Urinary bladder (tissue), 4 donors: Measurements from ENCODE around the gene CRTAC1. TPM values are rescaled to one million over a fixed set of nuclear protein-coding genes. Genes with fewer than 3 reads are reported as not detected.

Source experiments
- DNase-seq: peaks from one replicate; pipeline ENCODE4 v3.0.0-alpha.2; 2015; ENCODE audit errors: extremely low spot score
- H3K27ac ChIP-seq: one replicate; pipeline ENCODE4 v1.5.1; 2013; ENCODE audit warnings: low read depth, mild to moderate bottlenecking, moderate library complexity
- H3K36me3 ChIP-seq: one replicate; pipeline ENCODE4 v1.6.1; 2013; ENCODE audit warnings: mild to moderate bottlenecking, moderate library complexity; ENCODE audit not compliant: insufficient read depth
- H3K4me1 ChIP-seq: one replicate; pipeline ENCODE4 v1.6.1; 2013; ENCODE audit warnings: mild to moderate bottlenecking, moderate library complexity; ENCODE audit not compliant: insufficient read depth
- H3K4me3 ChIP-seq: one replicate; pipeline ENCODE4 v1.5.1; 2013; ENCODE audit warnings: low read depth, low read length
- WGBS: extraction: QIAGEN DNeasy Blood & Tissue Kit; methylation state at CpG from one replicate; pipeline ENCODE4 v1.1.7; 2013; 5-methylcytosine and 5-hydroxymethylcytosine counted together
- polyA plus RNA-seq: library from polyadenylated mRNA; stranded (reverse); fragments of 200-250 nt; gene quantifications from one replicate; pipeline ENCODE4 v1.2.3, GENCODE V29; 2013
- total RNA-seq: library from RNA; depleted of rRNA; stranded (reverse); fragments of >200 nt; gene quantifications from one replicate; pipeline ENCODE4 v1.2.3, GENCODE V29; 2014
- donor health status: healthy with polysubstance abuse.
- donor health status: healthy.

CRTAC1 gene
- total and polyA plus RNA-seq, 2 donors: 3.7 to 7.5 TPM

DNA sequence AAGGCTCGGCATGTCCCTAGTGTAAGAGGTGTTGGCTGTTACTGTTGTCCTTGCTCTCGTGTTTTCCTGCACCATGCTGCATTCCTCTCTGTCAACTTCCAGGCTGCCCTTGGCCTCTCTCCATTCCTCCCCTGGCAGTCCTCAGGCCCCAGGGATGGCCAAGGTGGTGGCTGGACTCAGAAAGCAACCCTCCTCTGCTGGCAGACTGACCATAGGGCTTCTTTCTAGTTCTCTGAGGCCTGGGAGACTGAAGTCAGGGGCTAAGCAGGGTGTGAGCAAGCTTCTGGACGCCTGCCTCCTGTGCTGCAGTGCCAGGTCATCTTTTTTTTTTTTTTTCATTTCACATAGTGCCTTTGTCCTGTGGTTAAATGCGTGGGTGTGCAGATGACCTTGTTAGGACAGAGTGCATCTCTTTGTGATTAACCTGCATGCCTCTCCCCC is 108.8 kb downstream of the CRTAC1 start:
- Histone ChIP-seq H3K36me3 (no peaks in the 10 kb centered on the region), H3K4me3 (no peak overlapping the region), H3K27ac (no peak overlapping the region), H3K4me1 (no peaks in the 10 kb centered on the region)
- 36% methylated on average over 4 of the region's 4 CpGs for WGBS
- DNase-seq: no peak

DNA sequence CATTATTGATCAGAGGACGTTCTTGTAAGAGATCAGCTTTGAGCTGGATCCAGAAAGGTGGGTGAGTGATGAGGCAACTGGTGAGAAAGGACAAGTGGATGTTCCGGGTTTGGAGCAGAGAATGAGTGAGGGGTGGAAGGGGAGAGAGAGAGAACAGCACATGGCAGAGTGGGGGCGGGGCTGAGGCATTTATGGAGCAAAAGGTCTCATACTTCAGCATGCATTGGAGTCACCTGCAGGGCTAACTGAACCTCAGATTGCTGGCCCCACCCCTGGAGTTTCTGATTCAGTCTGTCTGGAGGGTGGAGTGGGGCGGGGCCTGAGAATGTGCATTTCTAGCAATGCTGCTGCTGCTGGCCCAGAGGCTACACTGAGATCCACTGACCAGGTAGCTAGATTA is 109.6 kb downstream of the CRTAC1 start:
- Histone ChIP-seq H3K4me1 (no peaks in the 10 kb centered on the region), H3K27ac (no peak overlapping the region), H3K36me3 (no peaks in the 10 kb centered on the region), H3K4me3 (no peak overlapping the region)
- no peak for DNase-seq
- WGBS: 61% methylated on average over 4 of the region's 4 CpGs

DNA sequence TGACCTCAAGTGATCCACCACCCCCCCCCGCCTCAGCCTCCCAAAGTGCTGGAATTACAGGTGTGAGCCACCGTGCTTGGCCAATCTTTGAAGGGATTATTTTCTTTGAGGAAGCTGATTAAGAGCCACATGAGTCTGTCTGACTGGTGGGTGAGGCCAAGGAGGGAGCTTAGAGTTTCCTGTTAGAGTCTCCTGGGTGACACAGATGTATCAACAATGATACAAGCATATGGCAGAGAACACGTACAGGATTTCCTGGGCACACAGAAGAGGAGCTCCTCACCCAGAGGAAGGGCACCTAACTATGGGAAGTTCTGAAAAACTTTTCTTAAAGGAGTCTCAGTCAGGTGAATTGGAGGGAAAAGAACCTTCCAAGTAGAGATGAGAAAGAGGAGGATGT is 111.4 kb downstream of the CRTAC1 start:
- no peak overlapping the region for H3K4me3 ChIP-seq
- H3K36me3 ChIP-seq: no peaks in the 10 kb centered on the region
- DNase-seq: no peak
- WGBS: 47% methylated on average over 3 of the region's 3 CpGs
- H3K4me1 ChIP-seq: no peaks in the 10 kb centered on the region
- H3K27ac ChIP-seq: no peak overlapping the region

DNA sequence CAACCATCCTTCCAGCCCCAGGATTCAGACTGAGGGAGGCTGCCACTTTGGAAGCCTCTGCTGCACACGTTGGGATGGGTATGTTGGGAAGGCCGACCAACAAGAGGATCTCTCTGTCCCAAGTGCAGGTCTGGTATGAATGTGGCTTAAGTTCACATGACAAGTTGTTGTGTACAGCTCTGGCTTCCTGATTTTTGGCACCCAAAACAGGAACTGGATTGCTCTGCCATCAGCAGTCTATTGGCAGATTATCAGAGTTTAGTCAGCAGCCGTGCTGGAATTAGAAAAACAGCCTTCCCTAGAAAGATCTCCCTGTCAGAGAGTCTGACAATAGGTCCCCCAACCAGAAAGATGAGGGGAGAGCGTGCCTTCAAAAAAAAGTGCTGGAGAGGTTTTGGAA is 113.8 kb downstream of the CRTAC1 start:
- Histone ChIP-seq H3K4me1 (no peaks in the 10 kb centered on the region), H3K36me3 (no peaks in the 10 kb centered on the region), H3K4me3 (no peak overlapping the region), H3K27ac (no peak overlapping the region)
- WGBS: 38% methylated on average over 4 of the region's 4 CpGs
- DNase-seq: no peak

DNA sequence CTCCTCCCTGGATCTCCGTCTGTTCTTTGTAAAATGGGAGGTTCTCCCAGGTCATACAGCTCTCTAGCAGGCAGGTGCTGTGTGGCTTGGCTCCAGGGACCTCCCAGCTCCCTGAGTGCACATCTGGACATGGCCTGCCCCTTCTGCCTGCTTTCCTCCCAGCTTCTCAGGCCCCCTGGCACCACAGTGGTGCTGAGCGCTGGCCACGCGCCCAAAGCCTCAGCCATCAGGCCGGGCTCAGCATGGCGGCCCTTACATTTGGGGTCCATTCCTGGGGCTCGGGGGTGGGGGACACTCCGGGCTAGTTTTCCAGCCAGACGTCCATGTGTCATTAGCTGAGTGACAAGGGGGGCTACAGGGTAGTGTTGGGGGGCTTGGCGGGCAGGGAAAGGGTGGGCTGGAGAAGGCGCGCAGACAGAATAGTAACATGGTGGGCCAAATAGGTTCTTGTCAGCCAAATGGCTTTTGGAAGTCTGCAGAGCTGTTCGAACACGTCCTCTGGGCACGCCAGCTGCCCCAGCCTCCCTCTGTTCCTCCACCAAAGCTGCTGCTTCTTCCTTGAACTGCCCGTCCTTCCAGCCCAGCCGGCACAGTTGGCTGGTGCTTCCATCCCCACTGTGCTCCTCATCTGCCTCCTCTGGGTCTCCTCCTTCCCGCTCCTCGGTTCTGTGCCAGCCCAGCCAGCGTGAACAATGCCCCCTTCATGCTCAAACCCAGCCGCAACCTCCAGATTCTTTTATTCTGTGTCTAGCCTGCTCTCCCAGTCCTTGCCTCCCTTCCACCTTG is 114.9 kb downstream of the CRTAC1 start:
- H3K27ac ChIP-seq: no peak overlapping the region
- no peak for DNase-seq
- WGBS: 79% methylated on average over 21 of the region's 21 CpGs
- H3K4me3 ChIP-seq: no peak overlapping the region
- H3K36me3 ChIP-seq: no peaks in the 10 kb centered on the region
- H3K4me1 ChIP-seq: no peaks in the 10 kb centered on the region

DNA sequence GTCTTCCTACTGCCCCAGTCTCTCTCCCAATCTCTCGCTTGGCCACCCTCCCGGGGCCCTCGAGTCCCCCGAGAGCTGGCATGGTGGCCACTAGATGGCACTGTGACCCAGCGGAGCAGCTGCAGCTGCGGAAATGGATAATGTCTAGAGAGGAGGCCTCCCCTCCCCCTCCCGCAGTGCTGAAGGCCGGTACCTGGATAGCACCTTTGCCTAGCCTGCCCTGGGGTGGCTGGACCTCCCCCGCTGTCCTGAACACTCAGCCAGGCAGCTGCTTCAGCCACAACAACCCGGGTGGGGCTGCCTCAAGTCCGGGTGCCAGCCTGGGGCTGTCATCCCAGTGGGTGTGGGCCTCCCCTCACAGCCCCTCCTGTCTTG is 115.6 kb downstream of the CRTAC1 start:
- WGBS: 11% methylated on average over 11 of the region's 11 CpGs
- H3K36me3 ChIP-seq: no peaks in the 10 kb centered on the region

DNA sequence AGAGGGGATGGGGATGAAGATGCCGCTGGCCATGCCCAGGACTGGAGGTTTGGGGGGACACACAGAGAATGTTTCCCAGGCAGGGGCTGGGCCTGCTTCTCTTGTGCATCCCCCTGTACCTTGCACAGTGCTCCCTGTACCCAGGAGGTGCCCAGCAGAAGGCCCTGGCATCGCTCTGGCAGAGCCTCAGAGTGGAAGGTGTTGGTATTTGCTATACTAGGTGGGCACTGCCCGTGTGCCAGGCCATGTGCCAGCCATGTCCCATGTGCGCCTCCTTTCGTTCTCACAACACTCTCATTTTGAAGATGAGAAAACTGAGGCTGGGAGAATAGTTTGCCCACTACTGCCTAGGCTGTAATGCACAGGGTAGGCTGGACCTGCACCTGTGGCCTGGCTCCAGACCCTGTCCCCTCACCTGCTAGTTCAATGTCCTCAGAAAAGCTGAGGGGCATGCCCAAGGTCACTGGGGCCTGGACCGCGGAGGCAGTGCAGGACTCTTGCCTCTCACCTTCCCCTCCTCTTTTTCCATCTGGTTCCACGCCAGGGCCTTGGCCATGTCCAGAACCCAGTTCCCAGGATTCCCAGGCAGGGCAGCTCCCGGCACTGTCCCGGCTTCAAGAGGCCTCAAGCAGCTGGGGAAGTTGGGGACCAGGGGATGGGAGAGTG is 116.1 kb downstream of the CRTAC1 start:
- H3K27ac ChIP-seq: no peak overlapping the region
- no peak for DNase-seq
- H3K4me3 ChIP-seq: no peak overlapping the region
- WGBS: 54% methylated on average over 10 of the region's 10 CpGs
- H3K4me1 ChIP-seq: no peaks in the 10 kb centered on the region
- no peaks in the 10 kb centered on the region for H3K36me3 ChIP-seq

More for the DNA sequence above, 115.6 kb downstream of the CRTAC1 start:
- Histone ChIP-seq H3K4me3 (no peak overlapping the region), H3K27ac (no peak overlapping the region), H3K4me1 (no peaks in the 10 kb centered on the region)
- peak; percentile 13 for DNase-seq

DNA sequence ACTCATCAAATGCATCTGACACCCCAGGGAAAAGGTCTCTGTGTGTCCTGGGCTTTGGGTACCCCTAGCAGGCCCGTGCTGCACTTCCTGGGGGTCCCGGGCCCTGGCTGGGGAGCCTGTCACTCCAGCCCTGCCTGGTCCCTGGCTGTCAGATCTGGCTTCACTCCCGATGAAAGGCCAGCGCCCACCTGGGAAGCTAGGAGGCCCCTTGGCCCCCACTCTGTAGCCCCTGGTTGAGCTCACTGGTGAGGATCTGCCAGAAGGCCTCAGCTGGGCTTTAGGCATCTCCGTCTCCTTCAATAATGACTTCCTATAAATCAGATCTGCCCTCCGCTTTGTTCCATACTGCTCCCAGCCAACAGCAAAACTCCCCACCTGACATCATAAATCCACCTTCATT is 116.8 kb downstream of the CRTAC1 start:
- Histone ChIP-seq H3K36me3 (no peaks in the 10 kb centered on the region), H3K4me1 (no peaks in the 10 kb centered on the region), H3K27ac (no peak overlapping the region), H3K4me3 (no peak overlapping the region)
- 74% methylated on average over 6 of the region's 6 CpGs for WGBS
- DNase-seq: no peak

DNA sequence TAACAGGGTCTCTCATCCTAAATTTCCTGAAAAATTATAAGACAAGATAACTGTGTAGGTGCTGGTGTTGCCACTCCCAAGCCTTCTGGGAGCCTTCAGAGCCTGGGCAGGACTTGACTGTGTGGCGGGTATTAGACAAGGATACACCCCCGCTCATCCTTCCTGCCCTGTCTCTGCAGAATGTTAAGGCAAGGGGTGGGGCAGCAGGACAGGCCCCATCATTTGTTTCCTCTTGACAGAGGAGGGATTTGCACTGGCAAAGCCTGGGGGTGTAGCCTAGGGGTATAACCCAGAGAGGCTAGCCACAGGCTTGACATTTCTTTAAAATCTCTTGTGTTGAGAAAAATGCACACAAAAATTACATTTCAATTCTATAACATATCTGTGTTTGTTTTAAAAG is 117.2 kb downstream of the CRTAC1 start:
- 74% methylated on average over 2 of the region's 2 CpGs for WGBS
- no peak overlapping the region for H3K27ac ChIP-seq
- DNase-seq: no peak
- H3K36me3 ChIP-seq: no peaks in the 10 kb centered on the region
- H3K4me1 ChIP-seq: no peaks in the 10 kb centered on the region
- H3K4me3 ChIP-seq: no peak overlapping the region

DNA sequence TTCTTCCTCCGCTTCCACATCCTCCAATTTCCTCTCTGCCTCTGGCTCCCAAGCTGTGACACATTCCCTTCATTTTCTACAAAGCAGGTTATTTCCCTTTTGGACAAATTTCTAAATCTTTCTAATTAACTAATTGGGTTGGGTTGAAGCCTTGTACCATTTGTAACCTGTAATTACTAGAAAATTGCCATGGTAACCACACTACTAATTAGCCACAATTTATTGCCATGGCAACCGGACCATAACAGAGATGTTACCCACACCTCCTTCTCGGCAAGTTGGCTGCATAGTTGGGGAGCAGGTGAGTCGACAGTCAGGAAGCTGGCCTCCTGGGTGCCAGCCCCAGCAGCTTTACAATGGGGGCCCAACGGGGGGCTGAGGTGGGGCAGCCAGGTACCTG is 119.2 kb downstream of the CRTAC1 start:
- no peak overlapping the region for H3K27ac ChIP-seq
- no peaks in the 10 kb centered on the region for H3K36me3 ChIP-seq
- H3K4me1 ChIP-seq: no peaks in the 10 kb centered on the region
- 57% methylated on average over 5 of the region's 5 CpGs for WGBS
- H3K4me3 ChIP-seq: no peak overlapping the region
- no peak for DNase-seq

DNA sequence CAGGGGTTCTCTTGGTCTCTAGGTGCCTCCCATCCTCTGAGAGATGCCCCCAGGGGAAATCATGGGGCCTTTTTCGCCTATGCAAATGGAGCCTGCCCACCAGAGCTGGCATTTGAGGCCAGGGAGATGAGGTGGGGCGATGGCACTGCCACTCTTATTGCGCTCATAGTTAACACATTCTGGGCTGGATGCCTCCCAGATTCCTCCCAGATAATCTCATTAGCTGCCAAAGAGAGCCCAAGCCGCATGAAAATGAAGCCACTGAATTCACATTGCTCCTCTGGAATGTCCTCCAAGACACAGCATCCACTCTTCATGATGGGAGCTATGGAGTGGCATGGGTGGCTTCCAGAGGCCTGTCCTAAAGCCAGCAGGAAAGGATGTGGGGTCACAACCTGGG is 119.8 kb downstream of the CRTAC1 start:
- 69% methylated on average over 4 of the region's 4 CpGs for WGBS
- no peaks in the 10 kb centered on the region for H3K4me1 ChIP-seq
- no peak for DNase-seq
- H3K4me3 ChIP-seq: no peak overlapping the region
- H3K36me3 ChIP-seq: no peaks in the 10 kb centered on the region
- no peak overlapping the region for H3K27ac ChIP-seq

DNA sequence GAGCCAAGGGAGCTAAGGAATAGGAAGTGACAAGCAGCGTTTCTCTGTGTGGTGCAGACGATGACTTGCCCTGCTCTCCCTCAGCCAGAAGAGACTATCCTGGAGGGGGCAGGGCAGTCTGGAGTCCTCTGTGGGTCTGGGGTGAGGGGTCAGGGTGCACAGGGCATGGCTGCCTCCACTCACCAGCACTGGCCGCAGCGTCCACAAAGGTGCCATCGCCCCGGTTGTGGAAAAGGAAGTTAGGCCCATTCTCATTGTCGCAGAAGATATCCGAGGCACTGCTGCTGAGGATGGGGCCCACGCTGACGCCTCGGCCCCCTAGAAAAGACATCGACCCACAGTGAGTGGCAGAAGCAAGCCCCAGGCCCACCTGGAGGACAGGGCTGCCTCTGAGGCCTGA is 122.6 kb downstream of the CRTAC1 start:
- no peak overlapping the region for H3K4me3 ChIP-seq
- DNase-seq: no peak
- 84% methylated on average over 12 of the region's 12 CpGs for WGBS

DNA sequence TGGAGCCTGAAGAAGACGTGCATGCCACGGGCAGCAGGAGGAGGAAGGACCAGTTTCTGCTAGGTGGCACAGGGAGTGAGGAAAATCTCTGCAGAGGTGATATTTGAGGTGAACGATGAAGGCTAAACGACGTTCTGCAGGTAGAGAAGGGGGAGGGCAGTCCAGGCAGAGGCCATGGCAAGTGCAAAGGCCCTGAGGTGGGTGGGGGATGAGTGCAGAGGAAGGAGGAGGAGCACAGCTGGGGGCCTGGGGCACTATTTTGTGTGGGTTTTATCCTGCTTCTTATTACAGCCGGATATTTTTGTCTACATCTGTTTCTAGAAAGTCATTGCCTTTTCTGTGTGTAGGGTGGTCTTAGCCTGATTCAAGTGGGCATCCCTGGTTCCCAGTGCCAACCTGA is 123.2 kb downstream of the CRTAC1 start:
- WGBS: 83% methylated on average over 6 of the region's 6 CpGs
- Histone ChIP-seq H3K4me3 (no peak overlapping the region), H3K4me1 (no peaks in the 10 kb centered on the region), H3K36me3 (no peaks in the 10 kb centered on the region), H3K27ac (no peak overlapping the region)
- no peak for DNase-seq

More for the DNA sequence above, 122.6 kb downstream of the CRTAC1 start:
- Histone ChIP-seq H3K36me3 (no peaks in the 10 kb centered on the region), H3K4me1 (no peaks in the 10 kb centered on the region), H3K27ac (no peak overlapping the region)

DNA sequence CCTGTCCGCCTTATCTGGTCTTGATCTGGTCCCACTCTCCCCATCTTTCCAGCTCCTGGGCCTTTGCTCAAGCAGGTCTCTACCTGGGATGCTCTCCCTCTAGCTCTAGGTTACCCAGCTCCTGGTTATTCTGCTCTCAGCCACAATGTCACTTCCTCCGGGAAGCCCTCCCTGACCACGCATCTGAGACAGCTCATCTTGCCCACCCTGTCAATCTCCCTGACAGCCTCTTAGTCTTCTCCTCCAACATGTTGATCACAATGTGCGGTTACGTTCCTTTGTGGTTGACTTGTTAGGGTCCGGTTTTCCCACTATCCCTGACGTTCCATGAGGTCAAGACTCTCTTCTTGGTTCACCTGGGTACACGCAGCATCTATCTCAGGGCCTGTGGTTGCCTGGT is 125.1 kb downstream of the CRTAC1 start:
- WGBS: 85% methylated on average over 8 of the region's 8 CpGs
- Histone ChIP-seq H3K4me3 (no peak overlapping the region), H3K4me1 (no peaks in the 10 kb centered on the region), H3K27ac (no peak overlapping the region), H3K36me3 (no peaks in the 10 kb centered on the region)
- DNase-seq: no peak
